H1 (cell line): ENCODE measurements around the gene BLCAP. TPM values are rescaled to one million over a fixed set of nuclear protein-coding genes. Genes with fewer than 3 reads are reported as not detected.

Experiments used
- CHD1 ChIP-seq: IDR thresholded peaks from 2 replicates; pipeline ENCODE4 v1.6.1; 2012; ENCODE audit warnings: low read depth, low read length, improper control_type of control experiment
- EZH2 ChIP-seq: fragments of 200-600 bp; sonication (generic); IDR thresholded peaks from 2 replicates; pipeline ENCODE4 v1.7.1; 2012; ENCODE audit warnings: low read depth, mild to moderate bottlenecking, moderate library complexity, low read length, inconsistent platforms; ENCODE audit not compliant: severe bottlenecking
- SIX5 ChIP-seq: IDR thresholded peaks from 2 replicates; pipeline ENCODE4 v1.6.1; 2011; ENCODE audit warnings: mild to moderate bottlenecking, low read depth, low read length
- polyA plus RNA-seq, 7 experiments: library from polyadenylated mRNA; depleted of rRNA in 3 of 7; stranded (reverse) in 5 of 7; unstranded in 2 of 7; fragments of >200 nt in 5 of 7; fragments of 200-250 nt in 2 of 7; gene quantifications; 1 replicate in 5 of 7; 2 replicates in 1 of 7; 4 replicates in 1 of 7; pipeline versions ENCODE4 v1.2.1 to v1.2.3, GENCODE V29; 2011 to 2013; ENCODE audit warnings: missing spikeins in 2 of 7, mixed read lengths in 2 of 7
- total RNA-seq: library from RNA; stranded (reverse); fragmentation: NEBNext Ultra II Directional; extraction: Animal tissue kit (Norgen Biotek cat#: 25700); gene quantifications from 2 replicates; pipeline ENCODE4 v1.2.1, GENCODE V29; 2021

Gene BLCAP
- total and polyA plus RNA-seq, 2 of the 8 experiments (the other 6 are each of a cell fraction or from before 2014, with no cell fraction given) = 60.3 to 72.2 TPM

DNA sequence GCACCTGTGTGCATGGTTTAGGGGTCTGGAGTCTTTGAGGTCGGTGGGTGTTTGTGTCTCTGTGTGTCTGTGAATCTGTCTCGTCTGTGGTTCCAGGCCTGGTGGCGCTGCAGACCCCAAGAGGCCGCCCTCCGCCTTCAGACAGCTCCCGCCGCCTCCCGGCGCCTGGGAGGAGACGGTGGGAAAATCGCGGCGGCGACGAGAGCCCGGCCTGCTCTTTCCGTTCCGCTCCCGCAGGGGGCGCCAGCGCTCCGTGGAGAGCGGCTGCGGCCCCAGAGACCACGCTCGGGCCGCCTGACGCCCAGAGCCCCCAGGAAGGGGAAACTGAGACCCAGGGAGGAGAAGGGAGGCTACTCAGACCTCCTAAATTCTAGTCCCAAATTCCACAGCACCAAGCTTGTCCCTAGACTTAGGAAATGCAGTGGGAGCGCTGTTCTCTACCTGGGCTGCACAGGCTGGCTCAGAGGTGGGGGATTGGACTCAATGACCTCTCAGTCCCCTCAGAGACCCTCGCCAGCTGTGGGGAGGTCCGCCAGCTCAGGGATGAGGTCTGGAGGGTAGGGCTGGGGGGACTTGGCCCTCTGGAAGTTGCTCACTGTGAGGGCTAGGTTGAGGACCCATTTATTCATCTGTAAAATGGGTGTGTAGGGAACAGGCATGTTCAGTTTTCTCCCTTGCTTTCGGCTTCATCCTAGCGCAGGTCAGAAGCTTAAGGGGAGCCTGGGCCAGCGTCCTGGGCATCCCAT, 36.9 kb upstream of the BLCAP start (continued):
- TF ChIP-seq EZH2 = no peak
- no peak for TF ChIP-seq CHD1
- no peak for TF ChIP-seq SIX5
